Measurements from ENCODE around the gene SIRPG.

GRCh38 chr20:1696521-1697209 lies 39.1 kb upstream of the SIRPG start:
- TF ChIP-seq, protein P1, sequence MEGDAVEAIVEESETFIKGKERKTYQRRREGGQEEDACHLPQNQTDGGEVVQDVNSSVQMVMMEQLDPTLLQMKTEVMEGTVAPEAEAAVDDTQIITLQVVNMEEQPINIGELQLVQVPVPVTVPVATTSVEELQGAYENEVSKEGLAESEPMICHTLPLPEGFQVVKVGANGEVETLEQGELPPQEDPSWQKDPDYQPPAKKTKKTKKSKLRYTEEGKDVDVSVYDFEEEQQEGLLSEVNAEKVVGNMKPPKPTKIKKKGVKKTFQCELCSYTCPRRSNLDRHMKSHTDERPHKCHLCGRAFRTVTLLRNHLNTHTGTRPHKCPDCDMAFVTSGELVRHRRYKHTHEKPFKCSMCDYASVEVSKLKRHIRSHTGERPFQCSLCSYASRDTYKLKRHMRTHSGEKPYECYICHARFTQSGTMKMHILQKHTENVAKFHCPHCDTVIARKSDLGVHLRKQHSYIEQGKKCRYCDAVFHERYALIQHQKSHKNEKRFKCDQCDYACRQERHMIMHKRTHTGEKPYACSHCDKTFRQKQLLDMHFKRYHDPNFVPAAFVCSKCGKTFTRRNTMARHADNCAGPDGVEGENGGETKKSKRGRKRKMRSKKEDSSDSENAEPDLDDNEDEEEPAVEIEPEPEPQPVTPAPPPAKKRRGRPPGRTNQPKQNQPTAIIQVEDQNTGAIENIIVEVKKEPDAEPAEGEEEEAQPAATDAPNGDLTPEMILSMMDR (IDR thresholded peaks at IDR 0.05; ENCODE audit: low read depth, low read length, missing input control), result no peak
- TF ChIP-seq TAF1 (conservative IDR thresholded peaks at IDR 0.05) (no peak), GABPA (IDR thresholded peaks at IDR 0.05 in 1 of 2, conservative IDR thresholded peaks at IDR 0.05 in 1 of 2) (no peak), RAD21 (IDR thresholded peaks at IDR 0.05) (no peak)
- TF ChIP-seq, protein P2, sequence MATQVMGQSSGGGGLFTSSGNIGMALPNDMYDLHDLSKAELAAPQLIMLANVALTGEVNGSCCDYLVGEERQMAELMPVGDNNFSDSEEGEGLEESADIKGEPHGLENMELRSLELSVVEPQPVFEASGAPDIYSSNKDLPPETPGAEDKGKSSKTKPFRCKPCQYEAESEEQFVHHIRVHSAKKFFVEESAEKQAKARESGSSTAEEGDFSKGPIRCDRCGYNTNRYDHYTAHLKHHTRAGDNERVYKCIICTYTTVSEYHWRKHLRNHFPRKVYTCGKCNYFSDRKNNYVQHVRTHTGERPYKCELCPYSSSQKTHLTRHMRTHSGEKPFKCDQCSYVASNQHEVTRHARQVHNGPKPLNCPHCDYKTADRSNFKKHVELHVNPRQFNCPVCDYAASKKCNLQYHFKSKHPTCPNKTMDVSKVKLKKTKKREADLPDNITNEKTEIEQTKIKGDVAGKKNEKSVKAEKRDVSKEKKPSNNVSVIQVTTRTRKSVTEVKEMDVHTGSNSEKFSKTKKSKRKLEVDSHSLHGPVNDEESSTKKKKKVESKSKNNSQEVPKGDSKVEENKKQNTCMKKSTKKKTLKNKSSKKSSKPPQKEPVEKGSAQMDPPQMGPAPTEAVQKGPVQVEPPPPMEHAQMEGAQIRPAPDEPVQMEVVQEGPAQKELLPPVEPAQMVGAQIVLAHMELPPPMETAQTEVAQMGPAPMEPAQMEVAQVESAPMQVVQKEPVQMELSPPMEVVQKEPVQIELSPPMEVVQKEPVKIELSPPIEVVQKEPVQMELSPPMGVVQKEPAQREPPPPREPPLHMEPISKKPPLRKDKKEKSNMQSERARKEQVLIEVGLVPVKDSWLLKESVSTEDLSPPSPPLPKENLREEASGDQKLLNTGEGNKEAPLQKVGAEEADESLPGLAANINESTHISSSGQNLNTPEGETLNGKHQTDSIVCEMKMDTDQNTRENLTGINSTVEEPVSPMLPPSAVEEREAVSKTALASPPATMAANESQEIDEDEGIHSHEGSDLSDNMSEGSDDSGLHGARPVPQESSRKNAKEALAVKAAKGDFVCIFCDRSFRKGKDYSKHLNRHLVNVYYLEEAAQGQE (IDR thresholded peaks at IDR 0.05), result no peak
- TF ChIP-seq, protein P3, sequence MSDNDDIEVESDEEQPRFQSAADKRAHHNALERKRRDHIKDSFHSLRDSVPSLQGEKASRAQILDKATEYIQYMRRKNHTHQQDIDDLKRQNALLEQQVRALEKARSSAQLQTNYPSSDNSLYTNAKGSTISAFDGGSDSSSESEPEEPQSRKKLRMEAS (IDR thresholded peaks at IDR 0.05), result no peak

Data from liver (tissue), 3 donors.